Measurements from ENCODE around the gene NPAS3.

- no peak for TF ChIP-seq CTCF (IDR thresholded peaks at IDR 0.05)
- no peak for TF ChIP-seq POLR2A (IDR thresholded peaks at IDR 0.05)
Measured at GRCh38 chr14:33393231-33393894, 454.7 kb downstream of the NPAS3 start.
